ENCODE measurements around the gene ADORA1.

GRCh38 chr1:203173566-203173965, 46.0 kb downstream of the ADORA1 start:
- TF ChIP-seq CTCF (IDR thresholded peaks at IDR 0.05; ENCODE audit: insufficient read depth, low read length, poor library complexity, severe bottlenecking) = no peak
- TF ChIP-seq EZH2phosphoT487 (conservative IDR thresholded peaks at IDR 0.05; ENCODE audit: low read length) = no peak

Measured in SU-DHL-6 (cell line).